Left ventricle myocardium inferior (tissue), 1 donor: Measurements from ENCODE around the gene NUP98. TPM values are rescaled to one million over a fixed set of nuclear protein-coding genes. Genes with fewer than 3 reads are reported as not detected.

Experiments
- DNase-seq: peaks from one replicate; pipeline ENCODE4 v3.0.0-alpha.2; 2020
- H3K27ac ChIP-seq: fragments of 200-600 bp; replicated peaks from 2 replicates; pipeline ENCODE4 v1.8.0; 2021
- H3K27me3 ChIP-seq: fragments of 200-600 bp; 2 replicates; pipeline ENCODE4 v1.8.0; 2021; ENCODE audit warnings: low read depth
- H3K36me3 ChIP-seq: fragments of 200-600 bp; 2 replicates; pipeline ENCODE4 v1.8.0; 2021
- H3K4me1 ChIP-seq: fragments of 200-600 bp; 2 replicates; pipeline ENCODE4 v1.8.0; 2021
- H3K4me3 ChIP-seq: fragments of 200-600 bp; 2 replicates; pipeline ENCODE4 v1.8.0; 2021; ENCODE audit warnings: mild to moderate bottlenecking, moderate library complexity
- H3K9me3 ChIP-seq: fragments of 200-600 bp; replicated peaks from 2 replicates; pipeline ENCODE4 v1.8.0; 2021
- intact Hi-C: fragments of 100-400 bp; cut with micrococcal nuclease; formaldehyde crosslinking; loops from one replicate; pipeline ENCODE4 v1.11.0; 2022
- total RNA-seq: library from RNA; stranded (reverse); fragmentation: NEBNext Ultra II Directional; extraction: Animal tissue kit (Norgen Biotek cat#: 25700); gene quantifications from one replicate; pipeline ENCODE4 v1.2.1, GENCODE V29; 2021
- TF ChIP-seq, protein P1 (sequence below): fragments of 200-600 bp; IDR thresholded peaks from 2 replicates; pipeline ENCODE4 v1.8.0; 2021; ENCODE audit warnings: antibody characterized with exemption, mild to moderate bottlenecking, borderline replicate concordance
- donor health status: DM: no; HTN: yes; CAD: no; lungs with severe emphysema.

The NUP98 gene
- total RNA-seq, 1 donor from 2014 or later, result 37.3 TPM

DNA sequence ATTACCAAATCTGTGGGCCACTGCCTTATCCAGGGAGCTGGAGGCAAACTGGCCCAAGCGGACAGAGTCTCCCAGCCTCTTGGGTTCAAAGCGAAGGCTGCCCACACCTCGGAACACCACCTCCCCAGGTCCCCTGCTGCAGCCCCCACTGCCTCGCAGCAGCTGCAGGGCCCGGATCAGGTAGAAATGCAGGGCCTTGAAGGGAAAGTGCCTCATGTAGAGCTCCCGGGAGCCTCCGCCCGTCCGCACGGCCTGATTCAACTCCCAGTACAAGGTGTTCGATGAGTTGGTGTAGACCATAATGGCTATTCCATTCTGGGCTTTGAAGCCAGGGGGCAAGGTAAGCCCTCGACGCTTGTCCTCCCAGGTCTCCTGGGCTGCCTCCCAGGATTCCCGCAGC lies 157.5 kb downstream of the NUP98 start:
- no peaks in the 10 kb centered on the region for H3K9me3 ChIP-seq
- no peak overlapping the region for H3K4me3 ChIP-seq
- TF ChIP-seq, protein P1, sequence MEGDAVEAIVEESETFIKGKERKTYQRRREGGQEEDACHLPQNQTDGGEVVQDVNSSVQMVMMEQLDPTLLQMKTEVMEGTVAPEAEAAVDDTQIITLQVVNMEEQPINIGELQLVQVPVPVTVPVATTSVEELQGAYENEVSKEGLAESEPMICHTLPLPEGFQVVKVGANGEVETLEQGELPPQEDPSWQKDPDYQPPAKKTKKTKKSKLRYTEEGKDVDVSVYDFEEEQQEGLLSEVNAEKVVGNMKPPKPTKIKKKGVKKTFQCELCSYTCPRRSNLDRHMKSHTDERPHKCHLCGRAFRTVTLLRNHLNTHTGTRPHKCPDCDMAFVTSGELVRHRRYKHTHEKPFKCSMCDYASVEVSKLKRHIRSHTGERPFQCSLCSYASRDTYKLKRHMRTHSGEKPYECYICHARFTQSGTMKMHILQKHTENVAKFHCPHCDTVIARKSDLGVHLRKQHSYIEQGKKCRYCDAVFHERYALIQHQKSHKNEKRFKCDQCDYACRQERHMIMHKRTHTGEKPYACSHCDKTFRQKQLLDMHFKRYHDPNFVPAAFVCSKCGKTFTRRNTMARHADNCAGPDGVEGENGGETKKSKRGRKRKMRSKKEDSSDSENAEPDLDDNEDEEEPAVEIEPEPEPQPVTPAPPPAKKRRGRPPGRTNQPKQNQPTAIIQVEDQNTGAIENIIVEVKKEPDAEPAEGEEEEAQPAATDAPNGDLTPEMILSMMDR, result no peak
- H3K27ac ChIP-seq, result no peak overlapping the region
- H3K27me3 ChIP-seq, result no peaks in the 10 kb centered on the region
- intact Hi-C loops, result no loop called here
- H3K4me1 ChIP-seq, result peaks cover 29% of the 10 kb centered on the region
- no peaks in the 10 kb centered on the region for H3K36me3 ChIP-seq
- no peak for DNase-seq

- peaks cover 16% of the 10 kb centered on the region for H3K4me1 ChIP-seq
- intact Hi-C loops, result no loop called here
- TF ChIP-seq, protein P1, result no peak
- no peaks in the 10 kb centered on the region for H3K27me3 ChIP-seq
- H3K27ac ChIP-seq, result no peak overlapping the region
- H3K4me3 ChIP-seq, result no peak overlapping the region
- H3K36me3 ChIP-seq, result no peaks in the 10 kb centered on the region
- no peaks in the 10 kb centered on the region for H3K9me3 ChIP-seq
- DNase-seq, result no peak
Observed at GRCh38 chr11:3638513-3638912, 158.8 kb downstream of the NUP98 start.

- Histone ChIP-seq H3K36me3 (no peaks in the 10 kb centered on the region), H3K4me1 (peaks cover 3% of the 10 kb centered on the region), H3K9me3 (no peaks in the 10 kb centered on the region), H3K4me3 (no peak overlapping the region), H3K27ac (no peak overlapping the region), H3K27me3 (no peaks in the 10 kb centered on the region)
- TF ChIP-seq, protein P1, result no peak
- intact Hi-C loops, result no loop called here
- no peak for DNase-seq
Observed at GRCh38 chr11:3637201-3637600, 160.2 kb downstream of the NUP98 start.

DNA sequence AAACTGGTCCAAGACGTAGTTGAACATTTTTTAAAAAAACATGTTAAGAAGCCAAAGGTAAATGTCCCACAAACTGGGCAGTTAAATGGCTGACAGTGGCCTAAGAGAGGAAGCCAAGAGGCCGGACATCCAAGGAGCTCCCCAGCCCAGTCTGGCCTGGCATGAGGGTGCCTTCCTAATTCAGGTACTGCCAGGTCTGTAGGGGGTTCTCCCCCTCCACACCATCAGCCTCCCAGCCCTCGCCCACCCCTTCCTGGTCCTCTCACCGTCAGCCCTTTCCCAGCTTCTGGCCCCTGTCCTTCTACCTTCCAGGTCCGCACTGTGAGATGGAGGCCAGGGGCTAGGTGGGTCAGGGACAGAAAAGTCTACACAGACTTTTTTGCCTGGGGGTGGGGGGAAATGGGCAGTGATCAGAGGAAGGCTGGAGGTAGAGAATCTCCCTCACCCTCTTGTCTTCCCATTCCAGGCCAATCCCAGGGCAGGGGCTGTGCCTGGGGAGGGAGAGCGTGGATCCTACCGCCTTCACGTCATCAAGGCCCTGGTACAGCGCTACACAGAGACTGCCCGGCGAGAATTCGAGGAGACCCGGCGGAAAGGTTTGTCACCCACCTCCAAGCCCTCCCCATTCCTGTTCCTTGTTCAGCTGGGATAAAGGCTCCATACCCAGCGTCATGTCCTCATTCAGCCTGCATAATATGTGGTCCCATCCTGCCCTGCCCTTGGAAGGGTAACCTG lies 161.5 kb downstream of the NUP98 start:
- H3K27ac ChIP-seq, result no peak overlapping the region
- no peaks in the 10 kb centered on the region for H3K9me3 ChIP-seq
- no peaks in the 10 kb centered on the region for H3K27me3 ChIP-seq
- H3K36me3 ChIP-seq, result no peaks in the 10 kb centered on the region
- DNase-seq, result no peak
- H3K4me3 ChIP-seq, result no peak overlapping the region
- TF ChIP-seq, protein P1, result no peak
- peaks cover 5% of the 10 kb centered on the region for H3K4me1 ChIP-seq
- intact Hi-C loops, result no loop called here

- Histone ChIP-seq H3K27me3 (no peaks in the 10 kb centered on the region), H3K36me3 (no peaks in the 10 kb centered on the region), H3K9me3 (no peaks in the 10 kb centered on the region), H3K4me3 (no peak overlapping the region), H3K27ac (no peak overlapping the region), H3K4me1 (peaks cover 5% of the 10 kb centered on the region)
- DNase-seq, result no peak
- TF ChIP-seq, protein P1, result no peak
- intact Hi-C loops, result no loop called here
Observed at GRCh38 chr11:3632070-3632660, 165.2 kb downstream of the NUP98 start.
